Osteoblast (primary cell): Measurements from ENCODE around the gene PLPP1. TPM values are rescaled to one million over a fixed set of nuclear protein-coding genes. Genes with fewer than 3 reads are reported as not detected.

Experiments used
- DNase-seq: peaks from one replicate; pipeline ENCODE4 v3.0.0; 2011; ENCODE audit warnings: low spot score, mixed read lengths; ENCODE audit not compliant: insufficient read length; ENCODE audit errors: missing footprints
- H2AFZ ChIP-seq: 2 replicates; pipeline ENCODE4 v1.6.0; 2011; ENCODE audit warnings: mild to moderate bottlenecking, low read length
- H3K27ac ChIP-seq: 2 replicates; pipeline ENCODE4 v1.5.1; 2011; ENCODE audit warnings: mild to moderate bottlenecking, low read depth, low read length, moderate library complexity
- H3K27me3 ChIP-seq: 2 replicates; pipeline ENCODE4 v1.6.0; 2012; ENCODE audit warnings: mild to moderate bottlenecking, control low read depth, inconsistent platforms, low read length, moderate library complexity; ENCODE audit not compliant: insufficient read depth
- H3K36me3 ChIP-seq: 2 replicates; pipeline ENCODE4 v1.5.1; 2011; ENCODE audit warnings: mild to moderate bottlenecking, low read length, control low read depth, moderate library complexity; ENCODE audit not compliant: insufficient read depth
- H3K4me1 ChIP-seq: 2 replicates; pipeline ENCODE4 v1.5.1; 2011; ENCODE audit warnings: mild to moderate bottlenecking, low read length, control low read depth, moderate library complexity; ENCODE audit not compliant: insufficient read depth
- H3K4me2 ChIP-seq: 2 replicates; pipeline ENCODE4 v1.6.0; 2011; ENCODE audit warnings: mild to moderate bottlenecking, low read length; ENCODE audit not compliant: insufficient read depth
- H3K4me3 ChIP-seq: fragments of 200-600 bp; sonication (generic); 3 replicates; pipeline ENCODE4 v1.5.1; 2012; ENCODE audit warnings: mild to moderate bottlenecking, low read length, inconsistent platforms; ENCODE audit not compliant: insufficient read depth
- H3K79me2 ChIP-seq: 2 replicates; pipeline ENCODE4 v1.6.0; 2012; ENCODE audit warnings: mild to moderate bottlenecking, low read length, control low read depth, inconsistent platforms; ENCODE audit not compliant: insufficient read depth
- H3K9me3 ChIP-seq: 2 replicates; pipeline ENCODE4 v1.5.1; 2011; ENCODE audit warnings: low read depth, low read length, control low read depth
- H4K20me1 ChIP-seq: 2 replicates; pipeline ENCODE4 v1.6.0; 2012; ENCODE audit warnings: mild to moderate bottlenecking, low read length, control low read depth; ENCODE audit not compliant: insufficient read depth
- total RNA-seq: library from RNA; depleted of rRNA; stranded (reverse); fragments of >200 nt; gene quantifications from 2 replicates; pipeline ENCODE4 v1.2.3, GENCODE V29; 2012
- TF ChIP-seq, protein P1 (sequence below): IDR thresholded peaks from 2 replicates; pipeline ENCODE4 v1.5.1; 2011; ENCODE audit warnings: mild to moderate bottlenecking, low read depth, low read length, moderate library complexity; ENCODE audit errors: extremely low read depth

Gene PLPP1
- total RNA-seq, 1 donor, result 69.8 TPM

DNA sequence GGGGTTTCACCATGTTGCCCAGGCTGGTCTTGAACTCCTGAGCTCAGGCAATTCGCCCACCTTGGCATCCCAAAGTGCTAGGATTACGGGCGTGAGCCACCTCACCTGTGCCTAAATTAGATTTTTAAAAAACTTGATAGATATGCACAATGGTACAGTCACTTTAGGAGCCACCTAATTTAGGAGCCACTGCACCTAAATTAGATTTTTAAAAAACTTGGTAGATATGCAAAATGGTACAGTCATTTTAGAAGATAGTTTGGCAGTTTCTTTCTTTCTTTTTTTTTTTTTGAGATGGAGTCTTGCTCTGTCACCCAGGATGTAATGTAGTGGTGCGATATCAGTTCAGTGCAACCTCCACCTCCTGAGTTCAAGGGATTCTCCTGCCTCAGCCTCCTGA lies 37.8 kb upstream of the PLPP1 start:
- peaks cover 31% of the 10 kb centered on the region for H3K4me1 ChIP-seq
- no peaks in the 10 kb centered on the region for H3K36me3 ChIP-seq
- H3K4me2 ChIP-seq, result no peak overlapping the region
- no peaks in the 10 kb centered on the region for H3K9me3 ChIP-seq
- no peaks in the 10 kb centered on the region for H3K27me3 ChIP-seq
- H3K27ac ChIP-seq, result no peak overlapping the region
- no peak for DNase-seq
- no peaks in the 10 kb centered on the region for H4K20me1 ChIP-seq
- no peak overlapping the region for H2AFZ ChIP-seq
- H3K4me3 ChIP-seq, result no peak overlapping the region
- TF ChIP-seq, protein P1, sequence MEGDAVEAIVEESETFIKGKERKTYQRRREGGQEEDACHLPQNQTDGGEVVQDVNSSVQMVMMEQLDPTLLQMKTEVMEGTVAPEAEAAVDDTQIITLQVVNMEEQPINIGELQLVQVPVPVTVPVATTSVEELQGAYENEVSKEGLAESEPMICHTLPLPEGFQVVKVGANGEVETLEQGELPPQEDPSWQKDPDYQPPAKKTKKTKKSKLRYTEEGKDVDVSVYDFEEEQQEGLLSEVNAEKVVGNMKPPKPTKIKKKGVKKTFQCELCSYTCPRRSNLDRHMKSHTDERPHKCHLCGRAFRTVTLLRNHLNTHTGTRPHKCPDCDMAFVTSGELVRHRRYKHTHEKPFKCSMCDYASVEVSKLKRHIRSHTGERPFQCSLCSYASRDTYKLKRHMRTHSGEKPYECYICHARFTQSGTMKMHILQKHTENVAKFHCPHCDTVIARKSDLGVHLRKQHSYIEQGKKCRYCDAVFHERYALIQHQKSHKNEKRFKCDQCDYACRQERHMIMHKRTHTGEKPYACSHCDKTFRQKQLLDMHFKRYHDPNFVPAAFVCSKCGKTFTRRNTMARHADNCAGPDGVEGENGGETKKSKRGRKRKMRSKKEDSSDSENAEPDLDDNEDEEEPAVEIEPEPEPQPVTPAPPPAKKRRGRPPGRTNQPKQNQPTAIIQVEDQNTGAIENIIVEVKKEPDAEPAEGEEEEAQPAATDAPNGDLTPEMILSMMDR, result no peak
- H3K79me2 ChIP-seq, result no peaks in the 10 kb centered on the region

DNA sequence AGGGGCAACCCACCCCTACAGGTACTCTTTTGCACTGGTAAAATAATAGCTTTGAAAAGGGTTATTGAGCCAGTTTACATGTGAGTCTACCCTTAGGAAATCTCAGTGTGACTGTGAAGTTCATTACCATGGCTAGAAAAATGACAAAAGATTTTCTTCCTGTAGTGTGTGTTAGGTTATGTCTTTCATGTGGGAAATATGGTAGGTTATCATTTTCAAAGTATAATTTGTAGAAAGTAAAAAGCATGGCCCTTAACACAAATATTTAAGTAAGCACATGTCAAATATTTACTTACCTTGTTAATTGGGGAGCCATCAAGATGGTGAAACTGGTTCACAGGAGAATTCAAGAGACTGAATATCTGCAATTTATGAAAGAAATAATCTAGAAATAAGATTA lies 37.3 kb upstream of the PLPP1 start:
- Histone ChIP-seq H3K4me3 (no peak overlapping the region), H3K79me2 (no peaks in the 10 kb centered on the region), H3K36me3 (no peaks in the 10 kb centered on the region), H3K4me1 (peaks cover 29% of the 10 kb centered on the region), H3K4me2 (no peak overlapping the region), H3K27me3 (no peaks in the 10 kb centered on the region), H2AFZ (no peak overlapping the region), H3K9me3 (no peaks in the 10 kb centered on the region), H4K20me1 (no peaks in the 10 kb centered on the region), H3K27ac (no peak overlapping the region)
- DNase-seq, result no peak
- TF ChIP-seq, protein P1, result no peak

DNA sequence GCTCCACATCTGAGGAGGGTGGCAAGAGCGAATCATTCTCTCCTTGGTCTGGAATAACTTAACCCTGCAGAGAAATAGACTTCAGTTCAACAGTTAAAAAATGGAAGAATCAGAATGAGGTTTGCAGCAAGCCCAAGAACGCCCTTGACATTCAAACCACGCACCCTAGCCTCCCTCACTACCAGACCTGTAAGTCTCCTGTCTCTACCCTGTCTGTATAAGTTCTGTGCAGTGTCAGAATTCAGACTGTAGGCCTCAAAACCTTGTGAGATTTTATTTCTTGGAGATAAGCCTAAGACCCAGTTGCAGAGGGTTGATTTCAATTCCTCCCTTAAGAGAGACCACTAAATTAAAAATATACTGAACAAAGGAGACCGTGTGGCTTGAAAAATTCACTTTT lies 35.8 kb upstream of the PLPP1 start:
- Histone ChIP-seq H3K36me3 (no peaks in the 10 kb centered on the region), H3K4me3 (no peak overlapping the region), H3K4me1 (peaks cover 20% of the 10 kb centered on the region), H2AFZ (no peak overlapping the region), H3K79me2 (no peaks in the 10 kb centered on the region), H3K27ac (peak overlapping the region; percentile 26), H4K20me1 (no peaks in the 10 kb centered on the region), H3K9me3 (no peaks in the 10 kb centered on the region), H3K27me3 (no peaks in the 10 kb centered on the region), H3K4me2 (peak overlapping the region; percentile 30)
- TF ChIP-seq, protein P1, result no peak
- DNase-seq, result no peak

DNA sequence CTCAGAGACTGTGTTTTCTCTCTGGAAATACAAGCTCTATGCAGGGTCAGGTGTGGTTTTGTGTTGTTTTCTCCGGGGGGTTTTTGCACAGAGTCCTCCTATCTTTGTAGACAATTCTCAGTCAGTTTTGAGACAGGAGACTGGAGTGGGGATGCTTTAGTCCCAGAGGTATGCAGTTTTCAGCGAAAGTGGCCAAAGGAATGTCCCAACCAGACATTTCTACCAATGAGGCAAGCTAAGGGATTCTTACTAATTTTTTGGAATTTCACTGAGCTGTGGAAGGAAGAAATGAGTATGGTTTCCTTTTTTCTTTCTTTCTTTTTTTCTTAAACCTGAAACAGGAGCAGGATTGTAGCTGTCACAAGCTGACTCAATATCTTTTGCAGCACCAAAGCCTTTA lies 35.3 kb upstream of the PLPP1 start:
- H3K4me1 ChIP-seq, result peaks cover 20% of the 10 kb centered on the region
- no peaks in the 10 kb centered on the region for H4K20me1 ChIP-seq
- H2AFZ ChIP-seq, result no peak overlapping the region
- H3K4me3 ChIP-seq, result no peak overlapping the region
- H3K36me3 ChIP-seq, result no peaks in the 10 kb centered on the region
- peak overlapping the region; percentile 26 for H3K27ac ChIP-seq
- H3K9me3 ChIP-seq, result no peaks in the 10 kb centered on the region
- H3K4me2 ChIP-seq, result peak overlapping the region; percentile 30
- no peaks in the 10 kb centered on the region for H3K27me3 ChIP-seq
- peak; percentile 82 for DNase-seq
- H3K79me2 ChIP-seq, result no peaks in the 10 kb centered on the region
- TF ChIP-seq, protein P1, result no peak
